Parathyroid adenoma (tissue), 2 donors: Measurements from ENCODE around the gene PTPN4.
A peak's percentile ranks its signal among the peaks of the same experiment; 100 is the strongest.

Experiments
- H2AFZ ChIP-seq: fragments of 300-600 bp; sonication (generic); one replicate; pipeline ENCODE4 v1.7.0; 2017; ENCODE audit warnings: antibody characterized with exemption, mild to moderate bottlenecking
- H3K27ac ChIP-seq: fragments of 300-600 bp; sonication (generic); one replicate; pipeline ENCODE4 v1.7.0; 2017
- H3K27me3 ChIP-seq: fragments of 300-600 bp; sonication (generic); one replicate; pipeline ENCODE4 v1.7.0; 2017; ENCODE audit warnings: low read length; ENCODE audit not compliant: control insufficient read depth, insufficient read depth
- H3K36me3 ChIP-seq: fragments of 300-600 bp; sonication (generic); one replicate; pipeline ENCODE4 v1.7.0; 2017; ENCODE audit warnings: low read length; ENCODE audit not compliant: control insufficient read depth, insufficient read depth
- H3K4me1 ChIP-seq: fragments of 300-600 bp; sonication (generic); one replicate; pipeline ENCODE4 v1.7.0; 2017; ENCODE audit warnings: control low read depth
- H3K4me2 ChIP-seq: fragments of 300-600 bp; sonication (generic); one replicate; pipeline ENCODE4 v1.7.0; 2017; ENCODE audit warnings: low read length
- H3K4me3 ChIP-seq: fragments of 300-600 bp; sonication (generic); one replicate; pipeline ENCODE4 v1.7.0; 2017; ENCODE audit warnings: low read depth, low read length
- H3K79me2 ChIP-seq: fragments of 300-600 bp; sonication (generic); one replicate; pipeline ENCODE4 v1.7.0; 2017; ENCODE audit warnings: control low read depth
- H3K9ac ChIP-seq: fragments of 300-600 bp; sonication (generic); one replicate; pipeline ENCODE4 v1.7.0; 2017; ENCODE audit warnings: mild to moderate bottlenecking
- H3K9me3 ChIP-seq: fragments of 300-600 bp; sonication (generic); one replicate; pipeline ENCODE4 v1.7.0; 2017; ENCODE audit warnings: low read length; ENCODE audit not compliant: control insufficient read depth
- TF ChIP-seq, protein P1 (sequence below): fragments of 300-600 bp; sonication (generic); IDR thresholded peaks from one replicate; pipeline ENCODE4 v1.7.0; 2017; ENCODE audit warnings: antibody characterized with exemption, mild to moderate bottlenecking
- donor health status: primary hyperparathyroidism.

The PTPN4 gene

DNA sequence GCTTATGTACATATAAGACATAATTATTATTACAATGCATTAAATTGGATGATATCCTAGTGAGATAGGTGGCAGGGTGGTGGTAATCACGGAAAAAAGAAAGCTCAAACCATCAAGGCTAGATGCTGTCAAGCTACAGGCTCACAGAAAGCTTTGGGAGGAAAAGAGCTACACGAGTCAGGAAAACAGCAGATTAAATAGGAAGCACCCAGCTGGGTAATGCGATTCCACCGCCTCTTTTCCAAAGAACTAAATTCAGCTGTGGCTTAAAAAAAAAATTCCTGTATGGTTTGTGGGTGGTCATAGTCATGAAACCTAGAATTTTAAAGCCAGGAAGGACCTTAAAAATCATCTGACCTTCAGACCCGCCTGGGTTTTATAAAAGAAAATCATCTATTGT lies 23.7 kb upstream of the PTPN4 start:
- H3K27me3 ChIP-seq: no peaks in the 10 kb centered on the region

DNA sequence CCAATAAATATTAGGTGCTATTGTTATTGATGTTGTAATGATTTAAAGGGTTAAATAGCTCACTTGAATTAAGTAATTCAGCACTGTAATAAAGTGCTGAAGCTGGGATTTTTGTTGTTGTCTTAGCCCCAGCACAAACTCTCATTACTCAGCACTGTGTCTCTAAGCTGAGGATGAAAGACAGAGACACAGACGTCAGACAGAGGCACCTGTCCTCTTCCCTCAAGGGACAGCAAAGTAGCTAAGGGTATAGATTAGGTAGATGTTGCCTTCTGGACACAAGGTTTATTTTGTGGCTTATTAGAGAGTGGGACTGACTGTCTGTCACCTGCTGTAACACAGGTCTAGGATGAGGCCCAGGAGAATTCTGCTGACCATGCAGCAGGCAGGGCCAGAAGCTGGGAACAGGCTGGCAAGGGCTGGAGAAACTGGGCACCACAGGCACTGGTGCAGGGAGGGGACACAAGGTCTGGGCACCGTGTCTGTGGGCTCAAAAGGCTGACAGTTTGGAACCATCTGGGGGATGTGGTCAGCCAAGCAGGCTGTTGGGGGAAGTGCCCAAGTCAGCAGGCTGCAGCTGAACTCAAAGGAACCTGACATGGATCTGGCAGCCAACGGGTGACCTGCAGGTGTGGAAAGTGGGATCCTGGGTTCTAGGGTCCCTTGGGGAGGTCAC lies 20.0 kb upstream of the PTPN4 start:
- peak overlapping the region; percentile 91 for H3K27ac ChIP-seq
- peak overlapping the region; percentile 34 for H3K4me2 ChIP-seq
- H3K79me2 ChIP-seq: no peaks in the 10 kb centered on the region
- H2AFZ ChIP-seq: peak overlapping the region; percentile 90
- TF ChIP-seq, protein P1, sequence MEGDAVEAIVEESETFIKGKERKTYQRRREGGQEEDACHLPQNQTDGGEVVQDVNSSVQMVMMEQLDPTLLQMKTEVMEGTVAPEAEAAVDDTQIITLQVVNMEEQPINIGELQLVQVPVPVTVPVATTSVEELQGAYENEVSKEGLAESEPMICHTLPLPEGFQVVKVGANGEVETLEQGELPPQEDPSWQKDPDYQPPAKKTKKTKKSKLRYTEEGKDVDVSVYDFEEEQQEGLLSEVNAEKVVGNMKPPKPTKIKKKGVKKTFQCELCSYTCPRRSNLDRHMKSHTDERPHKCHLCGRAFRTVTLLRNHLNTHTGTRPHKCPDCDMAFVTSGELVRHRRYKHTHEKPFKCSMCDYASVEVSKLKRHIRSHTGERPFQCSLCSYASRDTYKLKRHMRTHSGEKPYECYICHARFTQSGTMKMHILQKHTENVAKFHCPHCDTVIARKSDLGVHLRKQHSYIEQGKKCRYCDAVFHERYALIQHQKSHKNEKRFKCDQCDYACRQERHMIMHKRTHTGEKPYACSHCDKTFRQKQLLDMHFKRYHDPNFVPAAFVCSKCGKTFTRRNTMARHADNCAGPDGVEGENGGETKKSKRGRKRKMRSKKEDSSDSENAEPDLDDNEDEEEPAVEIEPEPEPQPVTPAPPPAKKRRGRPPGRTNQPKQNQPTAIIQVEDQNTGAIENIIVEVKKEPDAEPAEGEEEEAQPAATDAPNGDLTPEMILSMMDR: no peak
- H3K9me3 ChIP-seq: no peaks in the 10 kb centered on the region
- no peaks in the 10 kb centered on the region for H3K36me3 ChIP-seq
- H3K9ac ChIP-seq: no peak overlapping the region
- H3K27me3 ChIP-seq: no peaks in the 10 kb centered on the region
- no peak overlapping the region for H3K4me3 ChIP-seq
- peaks cover 13% of the 10 kb centered on the region for H3K4me1 ChIP-seq

More for the DNA sequence above, 23.7 kb upstream of the PTPN4 start:
- H3K9me3 ChIP-seq: no peaks in the 10 kb centered on the region
- no peaks in the 10 kb centered on the region for H3K79me2 ChIP-seq
- H3K4me1 ChIP-seq: peaks cover 13% of the 10 kb centered on the region
- H3K4me3 ChIP-seq: no peak overlapping the region
- H3K36me3 ChIP-seq: no peaks in the 10 kb centered on the region
- H2AFZ ChIP-seq: no peak overlapping the region
- TF ChIP-seq, protein P1: no peak
- no peak overlapping the region for H3K9ac ChIP-seq
- no peak overlapping the region for H3K4me2 ChIP-seq
- no peak overlapping the region for H3K27ac ChIP-seq

DNA sequence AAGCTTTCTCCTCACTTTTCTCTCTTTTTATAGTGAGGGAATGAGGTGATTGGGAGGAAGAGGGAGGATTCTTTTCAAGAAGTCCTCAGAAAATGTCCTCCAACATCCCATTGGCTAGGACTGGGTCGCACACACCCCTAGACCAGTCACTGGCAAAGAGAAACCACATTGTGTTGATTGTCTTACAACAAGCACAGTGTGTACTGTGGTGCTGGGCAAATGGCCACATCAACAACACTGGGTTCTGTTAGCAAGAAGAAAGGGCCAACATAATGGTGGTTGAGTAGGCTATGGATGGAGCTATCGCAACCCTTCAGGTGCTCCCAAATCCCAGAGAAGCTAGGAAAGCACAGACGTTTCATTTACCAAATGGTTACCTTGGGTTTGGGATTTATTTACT lies 18.7 kb upstream of the PTPN4 start:
- H3K79me2 ChIP-seq: no peaks in the 10 kb centered on the region
- no peaks in the 10 kb centered on the region for H3K36me3 ChIP-seq
- TF ChIP-seq, protein P1: no peak
- H3K27me3 ChIP-seq: no peaks in the 10 kb centered on the region
- no peak overlapping the region for H2AFZ ChIP-seq
- H3K4me1 ChIP-seq: peaks cover 13% of the 10 kb centered on the region
- no peaks in the 10 kb centered on the region for H3K9me3 ChIP-seq
- no peak overlapping the region for H3K27ac ChIP-seq
- no peak overlapping the region for H3K4me2 ChIP-seq
- no peak overlapping the region for H3K9ac ChIP-seq
- no peak overlapping the region for H3K4me3 ChIP-seq

DNA sequence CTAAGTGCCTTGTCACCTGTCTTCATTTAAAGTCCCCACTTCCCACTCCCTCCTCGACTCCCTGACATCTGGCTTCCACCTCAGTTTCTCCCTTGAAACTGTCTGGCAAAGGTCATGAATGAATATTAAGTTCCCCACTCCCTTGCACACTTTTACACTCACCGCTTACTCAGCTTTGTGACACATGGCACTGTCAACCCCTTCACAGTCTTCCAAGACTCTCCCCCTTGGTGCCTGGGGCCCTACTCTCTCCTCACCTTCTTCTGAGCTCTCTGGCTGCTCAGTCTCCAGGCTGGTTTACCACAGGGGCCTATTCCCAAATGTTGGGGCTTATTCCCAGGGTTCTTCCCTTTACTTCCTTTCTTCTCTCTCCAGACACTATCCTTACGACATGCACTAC lies 17.9 kb upstream of the PTPN4 start:
- Histone ChIP-seq H3K27ac (no peak overlapping the region), H3K4me2 (no peak overlapping the region), H3K36me3 (no peaks in the 10 kb centered on the region), H3K4me3 (no peak overlapping the region), H3K4me1 (peaks cover 13% of the 10 kb centered on the region), H2AFZ (no peak overlapping the region), H3K9me3 (no peaks in the 10 kb centered on the region), H3K9ac (no peak overlapping the region), H3K79me2 (no peaks in the 10 kb centered on the region), H3K27me3 (no peaks in the 10 kb centered on the region)
- TF ChIP-seq, protein P1: no peak

DNA sequence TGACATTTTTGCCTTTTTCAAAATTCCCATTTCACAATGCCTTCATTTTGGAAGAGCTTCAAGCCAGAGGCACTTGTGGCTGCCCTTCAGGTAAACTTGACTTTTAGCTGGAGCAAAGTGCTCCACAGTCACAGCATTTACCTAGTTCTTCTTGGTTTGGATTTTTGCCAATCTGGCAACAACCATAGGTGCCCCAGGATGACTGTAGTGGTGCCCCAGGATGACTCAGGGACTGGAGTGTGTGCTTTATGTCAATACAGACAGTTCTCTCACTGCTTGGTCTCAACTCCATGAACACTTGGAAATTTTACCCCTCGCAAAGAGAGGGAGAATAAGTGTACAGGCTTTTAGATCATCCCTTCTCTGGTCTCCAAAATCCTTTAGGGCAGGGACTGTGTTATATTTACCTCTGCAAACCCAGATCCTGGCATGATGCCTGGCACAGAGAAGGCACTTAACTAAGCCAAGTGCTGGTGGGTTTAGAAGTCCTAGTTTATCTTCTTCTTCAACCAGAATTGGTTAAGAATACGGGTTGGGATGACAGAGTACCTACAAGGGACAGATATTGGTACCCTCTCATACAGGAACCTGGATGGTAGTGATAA lies 15.3 kb upstream of the PTPN4 start:
- Histone ChIP-seq H3K36me3 (no peaks in the 10 kb centered on the region), H3K4me2 (no peak overlapping the region), H3K4me1 (peaks cover 8% of the 10 kb centered on the region), H3K9me3 (no peaks in the 10 kb centered on the region), H3K9ac (no peak overlapping the region), H2AFZ (no peak overlapping the region), H3K4me3 (no peak overlapping the region), H3K79me2 (no peaks in the 10 kb centered on the region), H3K27me3 (no peaks in the 10 kb centered on the region), H3K27ac (no peak overlapping the region)
- TF ChIP-seq, protein P1: no peak
